SU-DHL-6 (cell line): Measurements from ENCODE around the gene ALG3.

Experiments used
- CTCF ChIP-seq: fragments of 200-600 bp; sonication (generic); IDR thresholded peaks from one replicate; pipeline ENCODE4 v1.5.1; 2017; ENCODE audit warnings: antibody characterized with exemption, mild to moderate bottlenecking, low read length, moderate library complexity; ENCODE audit not compliant: insufficient read depth, poor library complexity, severe bottlenecking
- EZH2phosphoT487 ChIP-seq: fragments of 200-600 bp; sonication (generic), shearing (Covaris generic); conservative IDR thresholded peaks from 2 replicates; pipeline ENCODE4 v1.6.1; 2018; ENCODE audit warnings: mild to moderate bottlenecking, antibody characterized with exemption, low read length, moderate library complexity, mixed read lengths

- TF ChIP-seq CTCF (no peak), EZH2phosphoT487 (no peak)
Observed at GRCh38 chr3:184259396-184259877, 10.7 kb upstream of the ALG3 start.
